Stimulated activated memory B cell treated with anti-CD40 and anti-IgM and Interleukin-4, amounts not matched to agents 10 μg/mL and 1 μg/mL and 100 μg/mL, for 72 hours (primary cell): ENCODE data around the gene B3GNT9.
A peak's percentile ranks its signal among the peaks of the same experiment; 100 is the strongest.

Experiments used
- ATAC-seq: fragments of 150-1000 bp; cut with Tn5 transposase; 2 replicates; pipeline ENCODE4 v1.10.0; 2021
- H3K27ac Mint-ChIP-seq: one replicate; pipeline ENCODE4 v1.8.0; 2022; ENCODE audit warnings: mild to moderate bottlenecking, mixed read lengths
- H3K27me3 Mint-ChIP-seq: one replicate; pipeline ENCODE4 v1.8.0; 2022; ENCODE audit warnings: mixed read lengths
- H3K36me3 Mint-ChIP-seq: one replicate; pipeline ENCODE4 v1.8.0; 2022; ENCODE audit warnings: mixed read lengths
- H3K4me1 Mint-ChIP-seq: one replicate; pipeline ENCODE4 v1.8.0; 2022; ENCODE audit warnings: mixed read lengths
- H3K4me3 Mint-ChIP-seq: one replicate; pipeline ENCODE4 v1.8.0; 2022; ENCODE audit warnings: mild to moderate bottlenecking, moderate library complexity, mixed read lengths
- H3K9me3 Mint-ChIP-seq: one replicate; pipeline ENCODE4 v1.8.0; 2022; ENCODE audit warnings: mixed read lengths

The B3GNT9 gene

GRCh38 chr16:67177743-67178699 lies 27.2 kb upstream of the B3GNT9 start:
- Mint-ChIP-seq H3K36me3 (no peaks in the 10 kb centered on the region), H3K4me1 (peaks cover 28% of the 10 kb centered on the region), H3K4me3 (peak overlapping the region; percentile 63), H3K9me3 (no peaks in the 10 kb centered on the region), H3K27me3 (peaks cover 53% of the 10 kb centered on the region), H3K27ac (no peak overlapping the region)
- ATAC-seq = peak; percentile 56

GRCh38 chr16:67176662-67177061 lies 25.9 kb upstream of the B3GNT9 start:
- no peak overlapping the region for H3K27ac Mint-ChIP-seq
- no peaks in the 10 kb centered on the region for H3K36me3 Mint-ChIP-seq
- ATAC-seq = no peak
- peaks cover 66% of the 10 kb centered on the region for H3K27me3 Mint-ChIP-seq
- H3K4me3 Mint-ChIP-seq = no peak overlapping the region
- no peaks in the 10 kb centered on the region for H3K9me3 Mint-ChIP-seq
- peaks cover 29% of the 10 kb centered on the region for H3K4me1 Mint-ChIP-seq

DNA sequence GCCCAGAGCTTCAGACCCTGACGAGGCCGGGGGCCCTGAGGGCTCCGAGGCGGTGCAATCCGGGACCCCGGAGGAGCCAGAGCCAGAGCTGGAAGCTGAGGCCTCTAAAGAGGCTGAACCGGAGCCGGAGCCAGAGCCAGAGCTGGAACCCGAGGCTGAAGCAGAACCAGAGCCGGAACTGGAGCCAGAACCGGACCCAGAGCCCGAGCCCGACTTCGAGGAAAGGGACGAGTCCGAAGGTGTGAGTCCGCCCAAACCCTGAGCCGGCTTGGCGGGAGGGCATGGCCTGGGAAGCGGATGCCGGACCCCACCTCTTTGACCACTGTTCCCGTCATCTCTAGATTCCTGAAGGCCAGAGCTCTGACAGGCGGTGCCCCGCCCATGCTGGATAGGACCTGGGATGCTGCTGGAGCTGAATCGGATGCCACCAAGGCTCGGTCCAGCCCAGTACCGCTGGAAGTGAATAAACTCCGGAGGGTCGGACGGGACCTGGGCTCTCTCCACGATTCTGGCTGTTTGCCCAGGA lies 24.0 kb upstream of the B3GNT9 start:
- peaks cover 84% of the 10 kb centered on the region for H3K27me3 Mint-ChIP-seq
- ATAC-seq = no peak
- H3K9me3 Mint-ChIP-seq = no peaks in the 10 kb centered on the region
- no peak overlapping the region for H3K27ac Mint-ChIP-seq
- peaks cover 34% of the 10 kb centered on the region for H3K4me1 Mint-ChIP-seq
- no peak overlapping the region for H3K4me3 Mint-ChIP-seq
- no peaks in the 10 kb centered on the region for H3K36me3 Mint-ChIP-seq

DNA sequence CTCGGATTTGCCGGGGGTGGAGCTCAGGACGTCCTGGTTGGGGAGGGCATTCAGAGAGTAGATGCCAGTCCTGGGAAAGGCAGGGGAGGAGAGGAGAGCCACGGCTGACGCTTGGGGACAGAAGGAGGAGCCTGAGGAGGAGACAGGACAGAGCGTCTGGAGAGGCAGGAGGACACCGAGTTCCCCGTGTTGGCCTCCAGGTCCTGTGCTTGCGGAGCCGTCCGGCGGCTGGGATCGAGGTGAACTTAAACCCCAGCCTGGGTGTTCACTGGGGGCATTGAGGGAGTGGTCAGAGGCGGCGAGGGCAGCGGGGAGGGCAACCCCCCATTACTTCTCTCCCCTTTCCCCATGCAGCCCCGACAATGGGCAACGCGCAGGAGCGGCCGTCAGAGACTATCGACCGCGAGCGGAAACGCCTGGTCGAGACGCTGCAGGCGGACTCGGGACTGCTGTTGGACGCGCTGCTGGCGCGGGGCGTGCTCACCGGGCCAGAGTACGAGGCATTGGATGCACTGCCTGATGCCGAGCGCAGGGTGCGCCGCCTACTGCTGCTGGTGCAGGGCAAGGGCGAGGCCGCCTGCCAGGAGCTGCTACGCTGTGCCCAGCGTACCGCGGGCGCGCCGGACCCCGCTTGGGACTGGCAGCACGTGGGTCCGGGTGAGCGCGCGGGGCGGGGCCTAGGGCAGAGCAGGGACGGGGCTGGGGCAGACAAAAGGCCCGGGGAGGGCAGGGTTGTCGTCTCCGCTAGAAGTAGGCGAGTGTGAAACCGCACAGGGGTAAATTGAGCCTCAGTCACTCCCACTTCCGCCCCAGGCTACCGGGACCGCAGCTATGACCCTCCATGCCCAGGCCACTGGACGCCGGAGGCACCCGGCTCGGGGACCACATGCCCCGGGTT lies 23.3 kb upstream of the B3GNT9 start:
- peaks cover 87% of the 10 kb centered on the region for H3K27me3 Mint-ChIP-seq
- no peaks in the 10 kb centered on the region for H3K36me3 Mint-ChIP-seq
- peak; percentile 76 for ATAC-seq
- no peaks in the 10 kb centered on the region for H3K9me3 Mint-ChIP-seq
- H3K27ac Mint-ChIP-seq = peak overlapping the region; percentile 65
- H3K4me1 Mint-ChIP-seq = peaks cover 38% of the 10 kb centered on the region
- peak overlapping the region; percentile 79 for H3K4me3 Mint-ChIP-seq

- peak overlapping the region; percentile 79 for H3K4me3 Mint-ChIP-seq
- no peaks in the 10 kb centered on the region for H3K36me3 Mint-ChIP-seq
- H3K4me1 Mint-ChIP-seq = peaks cover 37% of the 10 kb centered on the region
- peak overlapping the region; percentile 65 for H3K27ac Mint-ChIP-seq
- peaks cover 87% of the 10 kb centered on the region for H3K27me3 Mint-ChIP-seq
- H3K9me3 Mint-ChIP-seq = no peaks in the 10 kb centered on the region
- ATAC-seq = no peak
These were observed 22.5 kb upstream of the B3GNT9 start for GRCh38 chr16:67173323-67173722.

GRCh38 chr16:67170949-67171649 lies 20.3 kb upstream of the B3GNT9 start:
- Mint-ChIP-seq H3K36me3 (no peaks in the 10 kb centered on the region), H3K9me3 (no peaks in the 10 kb centered on the region), H3K4me1 (peaks cover 41% of the 10 kb centered on the region), H3K4me3 (peak overlapping the region; percentile 48), H3K27me3 (peaks cover 88% of the 10 kb centered on the region), H3K27ac (no peak overlapping the region)
- ATAC-seq = no peak

DNA sequence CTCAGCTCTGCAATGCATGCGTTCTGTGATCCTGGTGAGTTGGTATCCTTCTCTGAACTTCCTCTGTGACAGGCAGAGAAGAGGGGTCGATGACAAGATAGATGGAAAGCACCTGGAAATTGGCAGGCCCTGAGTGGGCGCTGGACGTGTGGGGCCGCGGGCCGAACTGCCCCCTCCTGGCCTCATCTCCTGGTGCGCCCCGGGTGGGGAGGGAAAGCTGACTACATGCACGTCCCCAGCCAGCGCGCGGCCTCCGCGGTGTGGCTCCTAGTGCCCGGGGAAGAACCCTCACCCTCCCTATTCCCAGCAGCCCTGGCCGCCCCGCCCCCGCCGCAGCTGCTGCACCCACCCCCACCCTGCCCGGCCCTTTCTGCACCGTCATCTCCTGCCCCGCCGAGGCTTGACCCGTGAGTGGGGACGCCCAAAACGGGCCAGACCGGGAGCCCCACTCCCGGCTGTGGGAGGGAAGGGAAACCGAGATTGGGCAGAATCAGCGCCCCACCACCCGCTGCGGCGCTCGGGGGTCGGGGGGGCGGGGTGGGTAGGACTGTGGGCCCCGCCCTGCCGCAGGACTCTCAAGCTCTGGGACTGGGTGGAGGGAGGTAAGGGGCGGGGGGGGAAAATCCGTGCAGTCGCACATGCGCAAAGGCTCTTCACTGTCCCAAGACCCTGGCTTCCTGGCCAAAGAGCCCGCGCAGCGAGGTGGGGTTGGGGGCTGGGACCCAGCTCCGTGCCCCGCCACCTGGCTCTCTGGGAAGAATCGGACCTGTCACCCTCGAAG lies 19.6 kb upstream of the B3GNT9 start, which contains the start of gene NOL3:
Gene NOL3 (plus strand): TSS at position 371 of the 781 bp plus-strand sequence.
- Mint-ChIP-seq H3K27ac (no peak within 1 kb of the TSS), H3K9me3 (no peaks in the 10 kb centered on the region), H3K36me3 (no peaks in the 10 kb centered on the region), H3K4me3 (peak within 1 kb of the TSS; percentile 76), H3K27me3 (peaks cover 88% of the 10 kb centered on the region), H3K4me1 (peaks cover 45% of the 10 kb centered on the region)
- ATAC-seq = peak; percentile 26

DNA sequence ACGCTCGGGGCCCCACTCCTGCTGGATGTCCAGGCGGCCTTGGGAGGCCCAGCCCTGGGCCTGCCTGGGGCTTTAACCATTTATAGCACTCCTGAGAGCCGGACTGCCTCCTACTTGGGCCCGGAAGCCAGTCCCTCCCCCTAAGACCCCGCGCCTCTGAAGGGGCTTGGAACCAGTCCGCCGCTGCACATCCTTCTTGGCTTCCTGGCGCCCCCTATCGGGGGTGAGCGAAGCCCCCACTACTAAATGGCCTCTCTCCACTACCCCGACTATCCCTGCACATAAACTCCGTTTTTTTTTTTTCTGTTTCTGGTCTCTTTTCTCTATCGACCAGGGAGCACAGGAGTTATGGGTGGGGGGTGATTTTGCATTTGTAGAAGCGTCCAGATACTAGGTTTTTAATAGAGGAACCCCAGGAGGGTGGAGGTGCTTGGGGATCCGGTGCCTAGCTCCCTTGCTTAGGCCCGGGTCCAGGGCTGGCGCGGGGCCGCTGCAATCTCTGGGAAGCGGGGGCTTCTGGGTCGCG lies 18.9 kb upstream of the B3GNT9 start:
- peaks cover 51% of the 10 kb centered on the region for H3K4me1 Mint-ChIP-seq
- no peaks in the 10 kb centered on the region for H3K36me3 Mint-ChIP-seq
- H3K9me3 Mint-ChIP-seq = no peaks in the 10 kb centered on the region
- H3K27ac Mint-ChIP-seq = no peak overlapping the region
- peak overlapping the region; percentile 76 for H3K4me3 Mint-ChIP-seq
- peaks cover 95% of the 10 kb centered on the region for H3K27me3 Mint-ChIP-seq
- ATAC-seq = no peak

- no peak overlapping the region for H3K27ac Mint-ChIP-seq
- H3K27me3 Mint-ChIP-seq = peaks cover 99% of the 10 kb centered on the region
- no peak overlapping the region for H3K4me3 Mint-ChIP-seq
- H3K36me3 Mint-ChIP-seq = no peaks in the 10 kb centered on the region
- no peaks in the 10 kb centered on the region for H3K9me3 Mint-ChIP-seq
- no peak for ATAC-seq
- peaks cover 51% of the 10 kb centered on the region for H3K4me1 Mint-ChIP-seq
These were observed 18.2 kb upstream of the B3GNT9 start for GRCh38 chr16:67169011-67169451.

DNA sequence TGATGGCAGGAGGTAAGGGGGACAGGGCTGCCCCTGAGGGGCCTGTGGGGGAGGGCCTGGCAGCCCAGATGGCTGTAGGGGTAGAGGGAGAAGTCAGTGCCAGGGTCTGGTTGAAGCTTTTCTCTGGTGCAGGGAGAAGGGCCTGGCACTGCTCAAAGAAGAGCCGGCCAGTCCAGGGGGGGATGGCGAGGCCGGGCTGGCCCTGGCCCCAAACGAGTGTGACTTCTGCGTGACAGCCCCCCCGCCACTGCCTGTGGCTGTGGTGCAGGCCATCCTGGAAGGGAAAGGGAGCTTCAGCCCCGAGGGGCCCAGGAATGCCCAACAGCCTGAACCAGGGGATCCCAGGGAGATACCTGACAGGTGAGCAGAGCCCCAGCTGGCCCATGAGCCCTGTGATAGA lies 16.8 kb upstream of the B3GNT9 start:
- no peaks in the 10 kb centered on the region for H3K9me3 Mint-ChIP-seq
- peaks cover 45% of the 10 kb centered on the region for H3K4me1 Mint-ChIP-seq
- no peaks in the 10 kb centered on the region for H3K36me3 Mint-ChIP-seq
- no peak for ATAC-seq
- H3K27me3 Mint-ChIP-seq = peaks cover 91% of the 10 kb centered on the region
- H3K27ac Mint-ChIP-seq = no peak overlapping the region
- H3K4me3 Mint-ChIP-seq = no peak overlapping the region

- Mint-ChIP-seq H3K4me1 (peaks cover 45% of the 10 kb centered on the region), H3K27me3 (peaks cover 91% of the 10 kb centered on the region), H3K9me3 (no peaks in the 10 kb centered on the region), H3K36me3 (no peaks in the 10 kb centered on the region), H3K4me3 (no peak overlapping the region), H3K27ac (no peak overlapping the region)
- ATAC-seq = no peak
These were observed 15.9 kb upstream of the B3GNT9 start for GRCh38 chr16:67166598-67167168.

GRCh38 chr16:67166110-67166547 lies 15.3 kb upstream of the B3GNT9 start:
- H3K36me3 Mint-ChIP-seq = no peaks in the 10 kb centered on the region
- ATAC-seq = no peak
- H3K4me1 Mint-ChIP-seq = peaks cover 46% of the 10 kb centered on the region
- H3K9me3 Mint-ChIP-seq = no peaks in the 10 kb centered on the region
- H3K27ac Mint-ChIP-seq = no peak overlapping the region
- H3K4me3 Mint-ChIP-seq = no peak overlapping the region
- H3K27me3 Mint-ChIP-seq = peaks cover 91% of the 10 kb centered on the region
